SK-N-SH treated with all-trans-retinoic acid at 6 μM for 48 hours (cell line): ENCODE data around the gene DRC7.

Experiments
- ATAC-seq: fragments of 200-7000 bp; cut with Tn5 transposase; 3 replicates; pipeline ENCODE4 v1.9.1; 2020; ENCODE audit warnings: mild to moderate bottlenecking, moderate library complexity
- BACH2 ChIP-seq: fragments of 250-450 bp; sonication (Bioruptor Pico); IDR thresholded peaks from 2 replicates; pipeline ENCODE4 v1.9.0; 2021; ENCODE audit warnings: mild to moderate bottlenecking, borderline replicate concordance
- CREB5 ChIP-seq: fragments of 250-450 bp; sonication (Bioruptor Pico); IDR thresholded peaks from 2 replicates; pipeline ENCODE4 v1.5.1; 2020; ENCODE audit warnings: low read depth, mild to moderate bottlenecking, moderate library complexity
- CSDC2 ChIP-seq: fragments of 250-450 bp; sonication (Bioruptor Pico); IDR thresholded peaks from 2 replicates; pipeline ENCODE4 v1.5.0; 2020; ENCODE audit warnings: mild to moderate bottlenecking, moderate library complexity
- ESRRG ChIP-seq: fragments of 250-450 bp; sonication (Bioruptor Pico); IDR thresholded peaks from 2 replicates; pipeline ENCODE4 v1.6.1; 2021; ENCODE audit warnings: mild to moderate bottlenecking
- GLIS3 ChIP-seq: fragments of 250-450 bp; sonication (Bioruptor Pico); IDR thresholded peaks from 2 replicates; pipeline ENCODE4 v1.5.0; 2020; ENCODE audit warnings: mild to moderate bottlenecking, moderate library complexity
- ISL1 ChIP-seq: fragments of 250-450 bp; sonication (Bioruptor Pico); IDR thresholded peaks from 2 replicates; pipeline ENCODE4 v2.1.2; 2022; ENCODE audit warnings: mild to moderate bottlenecking, moderate library complexity
- OSR1 ChIP-seq: fragments of 250-450 bp; sonication (Bioruptor Pico); IDR thresholded peaks from 2 replicates; pipeline ENCODE4 v1.8.0; 2022; ENCODE audit warnings: moderate library complexity, mild to moderate bottlenecking, inconsistent platforms
- POU6F1 ChIP-seq: fragments of 250-450 bp; sonication (Bioruptor Pico); IDR thresholded peaks from 2 replicates; pipeline ENCODE4 v1.8.0; 2021; ENCODE audit warnings: low read depth, mild to moderate bottlenecking, moderate library complexity, borderline replicate concordance
- PPARA ChIP-seq: fragments of 250-450 bp; sonication (Bioruptor Pico); IDR thresholded peaks from 2 replicates; pipeline ENCODE4 v1.5.0; 2020; ENCODE audit warnings: mild to moderate bottlenecking, borderline replicate concordance
- RARB ChIP-seq: fragments of 250-450 bp; sonication (Bioruptor Pico); IDR thresholded peaks from 2 replicates; pipeline ENCODE4 v1.8.0; 2021; ENCODE audit warnings: mild to moderate bottlenecking, moderate library complexity
- SNAI2 ChIP-seq: fragments of 250-450 bp; sonication (Bioruptor Pico); IDR thresholded peaks from 2 replicates; pipeline ENCODE4 v1.5.0; 2020; ENCODE audit warnings: mild to moderate bottlenecking, moderate library complexity
- TCF4 ChIP-seq: fragments of 250-450 bp; sonication (Bioruptor Pico); IDR thresholded peaks from 2 replicates; pipeline ENCODE4 v1.8.0; 2021; ENCODE audit warnings: mild to moderate bottlenecking, moderate library complexity, borderline replicate concordance
- ZC3H10 ChIP-seq: fragments of 250-450 bp; sonication (Bioruptor Pico); IDR thresholded peaks from 2 replicates; pipeline ENCODE4 v1.5.1; 2021; ENCODE audit warnings: mild to moderate bottlenecking, moderate library complexity
- ZFP3 ChIP-seq: fragments of 250-450 bp; sonication (Bioruptor Pico); IDR thresholded peaks from 2 replicates; pipeline ENCODE4 v1.5.0; 2020; ENCODE audit warnings: mild to moderate bottlenecking, moderate library complexity
- ZFP30 ChIP-seq: fragments of 450-650 bp; formaldehyde crosslinking; IDR thresholded peaks from 2 replicates; pipeline ENCODE4 v1.5.0; 2022; ENCODE audit warnings: mild to moderate bottlenecking, moderate library complexity
- ZNF565 ChIP-seq: fragments of 450-650 bp; formaldehyde crosslinking; conservative IDR thresholded peaks from 2 replicates; pipeline ENCODE4 v1.5.0; 2020; ENCODE audit warnings: low read depth, mild to moderate bottlenecking, moderate library complexity
- ZNF70 ChIP-seq: fragments of 450-650 bp; formaldehyde crosslinking; IDR thresholded peaks from 2 replicates; pipeline ENCODE4 v1.5.0; 2020; ENCODE audit warnings: mild to moderate bottlenecking, moderate library complexity
- ZNF8 ChIP-seq: fragments of 450-650 bp; formaldehyde crosslinking; IDR thresholded peaks from 2 replicates; pipeline ENCODE4 v1.5.0; 2020; ENCODE audit warnings: mild to moderate bottlenecking, moderate library complexity
- TF ChIP-seq, protein P1 (sequence below): fragments of 250-450 bp; sonication (Bioruptor Pico); IDR thresholded peaks from 2 replicates; pipeline ENCODE4 v1.5.0; 2020; ENCODE audit warnings: mild to moderate bottlenecking, moderate library complexity
- TF ChIP-seq, protein P2 (sequence below): fragments of 250-450 bp; sonication (Bioruptor Pico); IDR thresholded peaks from 2 replicates; pipeline ENCODE4 v1.5.1; 2021; ENCODE audit warnings: mild to moderate bottlenecking, moderate library complexity
- TF ChIP-seq, protein P3 (sequence below): fragments of 250-450 bp; sonication (Bioruptor Pico); IDR thresholded peaks from 2 replicates; pipeline ENCODE4 v1.8.0; 2020; ENCODE audit warnings: mild to moderate bottlenecking, moderate library complexity, borderline replicate concordance

Gene DRC7

GRCh38 chr16:57692636-57693035 is 2.0 kb upstream of the DRC7 start:
- TF ChIP-seq, protein P1, sequence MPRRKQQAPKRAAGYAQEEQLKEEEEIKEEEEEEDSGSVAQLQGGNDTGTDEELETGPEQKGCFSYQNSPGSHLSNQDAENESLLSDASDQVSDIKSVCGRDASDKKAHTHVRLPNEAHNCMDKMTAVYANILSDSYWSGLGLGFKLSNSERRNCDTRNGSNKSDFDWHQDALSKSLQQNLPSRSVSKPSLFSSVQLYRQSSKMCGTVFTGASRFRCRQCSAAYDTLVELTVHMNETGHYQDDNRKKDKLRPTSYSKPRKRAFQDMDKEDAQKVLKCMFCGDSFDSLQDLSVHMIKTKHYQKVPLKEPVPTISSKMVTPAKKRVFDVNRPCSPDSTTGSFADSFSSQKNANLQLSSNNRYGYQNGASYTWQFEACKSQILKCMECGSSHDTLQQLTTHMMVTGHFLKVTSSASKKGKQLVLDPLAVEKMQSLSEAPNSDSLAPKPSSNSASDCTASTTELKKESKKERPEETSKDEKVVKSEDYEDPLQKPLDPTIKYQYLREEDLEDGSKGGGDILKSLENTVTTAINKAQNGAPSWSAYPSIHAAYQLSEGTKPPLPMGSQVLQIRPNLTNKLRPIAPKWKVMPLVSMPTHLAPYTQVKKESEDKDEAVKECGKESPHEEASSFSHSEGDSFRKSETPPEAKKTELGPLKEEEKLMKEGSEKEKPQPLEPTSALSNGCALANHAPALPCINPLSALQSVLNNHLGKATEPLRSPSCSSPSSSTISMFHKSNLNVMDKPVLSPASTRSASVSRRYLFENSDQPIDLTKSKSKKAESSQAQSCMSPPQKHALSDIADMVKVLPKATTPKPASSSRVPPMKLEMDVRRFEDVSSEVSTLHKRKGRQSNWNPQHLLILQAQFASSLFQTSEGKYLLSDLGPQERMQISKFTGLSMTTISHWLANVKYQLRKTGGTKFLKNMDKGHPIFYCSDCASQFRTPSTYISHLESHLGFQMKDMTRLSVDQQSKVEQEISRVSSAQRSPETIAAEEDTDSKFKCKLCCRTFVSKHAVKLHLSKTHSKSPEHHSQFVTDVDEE (CRISPR knock-in tag), result no peak
- no peak for TF ChIP-seq SNAI2
- TF ChIP-seq PPARA (CRISPR knock-in tag), result no peak
- no peak for TF ChIP-seq GLIS3 (CRISPR knock-in tag)
- TF ChIP-seq ZFP30, result no peak
- no peak for TF ChIP-seq ZFP3 (CRISPR knock-in tag)
- TF ChIP-seq ZNF70, result no peak
- no peak for TF ChIP-seq TCF4 (CRISPR knock-in tag)
- TF ChIP-seq, protein P2, sequence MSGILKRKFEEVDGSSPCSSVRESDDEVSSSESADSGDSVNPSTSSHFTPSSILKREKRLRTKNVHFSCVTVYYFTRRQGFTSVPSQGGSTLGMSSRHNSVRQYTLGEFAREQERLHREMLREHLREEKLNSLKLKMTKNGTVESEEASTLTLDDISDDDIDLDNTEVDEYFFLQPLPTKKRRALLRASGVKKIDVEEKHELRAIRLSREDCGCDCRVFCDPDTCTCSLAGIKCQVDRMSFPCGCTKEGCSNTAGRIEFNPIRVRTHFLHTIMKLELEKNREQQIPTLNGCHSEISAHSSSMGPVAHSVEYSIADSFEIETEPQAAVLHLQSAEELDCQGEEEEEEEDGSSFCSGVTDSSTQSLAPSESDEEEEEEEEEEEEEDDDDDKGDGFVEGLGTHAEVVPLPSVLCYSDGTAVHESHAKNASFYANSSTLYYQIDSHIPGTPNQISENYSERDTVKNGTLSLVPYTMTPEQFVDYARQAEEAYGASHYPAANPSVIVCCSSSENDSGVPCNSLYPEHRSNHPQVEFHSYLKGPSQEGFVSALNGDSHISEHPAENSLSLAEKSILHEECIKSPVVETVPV (CRISPR knock-in tag), result no peak
- no peak for ATAC-seq

DNA sequence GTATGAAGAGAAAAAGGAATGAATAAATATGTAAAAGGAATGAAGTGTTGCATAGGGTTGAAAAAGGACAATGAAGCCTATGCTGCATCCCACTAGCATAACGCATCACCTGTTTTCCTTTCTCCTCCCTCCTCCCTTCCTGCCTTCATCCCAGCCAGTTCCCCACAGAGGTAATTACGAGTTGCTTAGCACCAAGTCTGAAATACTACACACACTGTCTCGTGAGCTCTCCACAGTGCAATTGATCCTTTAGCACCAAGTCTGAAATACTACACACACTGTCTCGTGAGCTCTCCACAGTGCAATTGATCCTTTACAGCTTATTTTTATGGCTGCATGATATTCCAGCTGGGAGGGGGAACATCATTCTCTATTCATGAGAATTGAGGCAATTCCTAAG is 1.1 kb upstream of the DRC7 start:
- ATAC-seq, result no peak
- no peak for TF ChIP-seq BACH2
- TF ChIP-seq POU6F1, result no peak
- TF ChIP-seq ZC3H10 (CRISPR knock-in tag), result no peak
- TF ChIP-seq CREB5 (CRISPR knock-in tag), result no peak

DNA sequence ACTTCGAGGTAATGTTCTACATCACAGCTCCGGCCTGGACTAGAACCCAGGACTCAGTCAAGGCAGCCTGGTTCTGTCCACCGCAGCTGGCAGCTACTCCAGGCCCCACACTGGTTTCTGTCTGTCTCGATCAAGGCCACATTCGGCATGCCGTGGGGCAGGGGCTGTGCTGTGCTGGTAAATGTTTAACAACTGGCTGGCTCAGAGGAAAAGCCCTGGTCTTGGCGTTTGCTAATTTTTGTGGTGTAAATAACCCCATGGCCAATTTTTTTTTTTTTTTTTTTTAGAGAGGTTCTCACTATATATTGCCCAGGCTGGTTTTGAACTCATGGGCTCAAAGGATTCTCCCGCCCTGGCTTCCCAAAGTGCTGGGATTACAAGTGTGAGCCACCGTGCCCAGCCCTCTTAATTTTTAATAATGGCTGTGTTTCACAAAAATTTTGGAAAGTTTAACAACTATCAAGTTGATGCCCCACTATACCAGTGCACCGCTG is 328 bp upstream of the DRC7 start:
- no peak for TF ChIP-seq SNAI2
- no peak for ATAC-seq

DNA sequence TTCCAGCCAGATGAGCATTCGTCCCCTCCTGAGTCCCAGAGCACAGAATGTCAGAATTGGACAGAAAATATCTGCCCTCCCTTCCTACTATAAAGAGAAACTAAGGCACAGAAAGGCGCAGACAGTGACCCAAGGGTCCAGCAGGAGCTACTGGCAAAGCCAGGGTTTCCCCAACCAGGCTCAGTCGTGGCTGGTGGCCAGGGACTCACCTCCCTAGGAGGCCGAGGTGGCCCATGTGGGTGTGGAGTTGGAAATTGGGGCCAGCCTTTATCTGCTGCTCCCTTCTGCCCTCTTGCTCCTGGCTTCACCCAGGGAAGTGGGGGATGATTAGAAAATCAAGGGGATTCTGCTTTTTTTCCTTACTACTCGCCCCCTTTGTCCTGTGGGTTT is 1.1 kb downstream of the DRC7 start:
- no peak for ATAC-seq
- no peak for TF ChIP-seq ESRRG
- no peak for TF ChIP-seq CREB5 (CRISPR knock-in tag)
- TF ChIP-seq ZFP30, result no peak
- TF ChIP-seq ZC3H10 (CRISPR knock-in tag), result no peak
- TF ChIP-seq SNAI2, result no peak
- no peak for TF ChIP-seq ZNF565 (CRISPR knock-in tag)
- TF ChIP-seq CSDC2 (CRISPR knock-in tag), result no peak
- TF ChIP-seq OSR1 (CRISPR knock-in tag), result no peak
- no peak for TF ChIP-seq RARB (CRISPR knock-in tag)
- TF ChIP-seq TCF4 (CRISPR knock-in tag), result no peak
- TF ChIP-seq, all 23 proteins: peak for 0

DNA sequence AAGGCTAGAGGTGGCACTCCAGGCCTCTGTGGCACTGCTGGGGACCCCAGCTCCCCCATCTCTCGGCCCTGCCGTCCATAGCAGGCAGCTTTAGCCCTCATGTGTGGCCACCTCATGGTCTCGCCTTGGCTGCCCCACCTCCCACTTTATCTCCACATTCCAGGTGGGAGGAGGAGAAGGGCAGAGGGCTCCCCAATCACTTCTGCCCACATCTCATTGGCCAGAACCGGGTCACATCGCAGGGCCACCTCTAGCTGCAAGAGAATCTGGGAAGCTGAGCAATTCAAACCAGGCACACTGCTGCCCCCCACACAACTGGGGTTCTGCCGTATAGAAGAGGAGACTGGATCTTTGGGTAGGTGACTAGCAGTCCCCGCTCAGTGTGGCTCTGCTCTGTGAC is 1.6 kb downstream of the DRC7 start:
- no peak for ATAC-seq
- TF ChIP-seq, protein P3, sequence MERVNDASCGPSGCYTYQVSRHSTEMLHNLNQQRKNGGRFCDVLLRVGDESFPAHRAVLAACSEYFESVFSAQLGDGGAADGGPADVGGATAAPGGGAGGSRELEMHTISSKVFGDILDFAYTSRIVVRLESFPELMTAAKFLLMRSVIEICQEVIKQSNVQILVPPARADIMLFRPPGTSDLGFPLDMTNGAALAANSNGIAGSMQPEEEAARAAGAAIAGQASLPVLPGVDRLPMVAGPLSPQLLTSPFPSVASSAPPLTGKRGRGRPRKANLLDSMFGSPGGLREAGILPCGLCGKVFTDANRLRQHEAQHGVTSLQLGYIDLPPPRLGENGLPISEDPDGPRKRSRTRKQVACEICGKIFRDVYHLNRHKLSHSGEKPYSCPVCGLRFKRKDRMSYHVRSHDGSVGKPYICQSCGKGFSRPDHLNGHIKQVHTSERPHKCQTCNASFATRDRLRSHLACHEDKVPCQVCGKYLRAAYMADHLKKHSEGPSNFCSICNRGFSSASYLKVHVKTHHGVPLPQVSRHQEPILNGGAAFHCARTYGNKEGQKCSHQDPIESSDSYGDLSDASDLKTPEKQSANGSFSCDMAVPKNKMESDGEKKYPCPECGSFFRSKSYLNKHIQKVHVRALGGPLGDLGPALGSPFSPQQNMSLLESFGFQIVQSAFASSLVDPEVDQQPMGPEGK (CRISPR knock-in tag), result no peak
- no peak for TF ChIP-seq ISL1 (CRISPR knock-in tag)
- TF ChIP-seq OSR1 (CRISPR knock-in tag), result no peak
- TF ChIP-seq, protein P2 (CRISPR knock-in tag), result no peak
- TF ChIP-seq ZNF8 (CRISPR knock-in tag), result no peak
- no peak for TF ChIP-seq SNAI2
- TF ChIP-seq TCF4 (CRISPR knock-in tag), result no peak
- TF ChIP-seq ESRRG, result no peak
- TF ChIP-seq ZNF565 (CRISPR knock-in tag), result no peak
- no peak for TF ChIP-seq BACH2
- no peak for TF ChIP-seq POU6F1
- no peak for TF ChIP-seq ZFP30
- no peak for TF ChIP-seq ZFP3 (CRISPR knock-in tag)
- no peak for TF ChIP-seq GLIS3 (CRISPR knock-in tag)
